Activated CD4-positive, alpha-beta T cell treated with anti-CD3 and anti-CD28 coated beads for 48 hours (primary cell): ENCODE results near the gene ISOC2.
"Not testable (repeated sequence)": the region's sequence is repeated elsewhere in the genome, so short reads cannot be mapped to it uniquely, and the experiment has no call there.

Source experiments
- DNase-seq: peaks from one replicate; pipeline ENCODE4 v3.0.0-alpha.2; 2020

Gene ISOC2

GRCh38 chr19:55456347-55456746, 5.1 kb downstream of the ISOC2 start:
- no peak for DNase-seq

GRCh38 chr19:55455576-55456235, 5.7 kb downstream of the ISOC2 start:
- DNase-seq = no peak

GRCh38 chr19:55454787-55455243, 6.6 kb downstream of the ISOC2 start:
- peak; percentile 69 for DNase-seq

- no peak for DNase-seq
Measured at GRCh38 chr19:55453511-55454260, 7.8 kb downstream of the ISOC2 start.

- peak; percentile 71 for DNase-seq
Measured at GRCh38 chr19:55452749-55453346, 8.6 kb downstream of the ISOC2 start.

- DNase-seq = no peak
Measured at GRCh38 chr19:55451965-55452748, 9.3 kb downstream of the ISOC2 start.

GRCh38 chr19:55451163-55451964, 10.1 kb downstream of the ISOC2 start:
- DNase-seq = no peak

GRCh38 chr19:55449469-55449868, 12.0 kb downstream of the ISOC2 start:
- DNase-seq = no peak

GRCh38 chr19:55448175-55448490, 13.3 kb downstream of the ISOC2 start:
- DNase-seq = not testable (repeated sequence)

GRCh38 chr19:55447421-55448174, 13.8 kb downstream of the ISOC2 start:
- DNase-seq = no peak

- DNase-seq = no peak
Measured at GRCh38 chr19:55446060-55446459, 15.4 kb downstream of the ISOC2 start.

- DNase-seq = no peak
Measured at GRCh38 chr19:55444646-55445045, 16.8 kb downstream of the ISOC2 start.

- DNase-seq = no peak
Measured at GRCh38 chr19:55443824-55444480, 17.5 kb downstream of the ISOC2 start.

GRCh38 chr19:55443045-55443823, 18.2 kb downstream of the ISOC2 start, which contains the start of gene SHISA7:
Gene SHISA7 (minus strand): TSS chr19:55443300. CDS start chr19:55442863, 437 bp downstream.
- DNase-seq = no peak

GRCh38 chr19:55442372-55442961, 19.0 kb downstream of the ISOC2 start:
- no peak for DNase-seq

GRCh38 chr19:55441692-55442321, 19.6 kb downstream of the ISOC2 start:
- peak; percentile 50 for DNase-seq

GRCh38 chr19:55441319-55441691, 20.1 kb downstream of the ISOC2 start:
- DNase-seq = no peak

- peak; percentile 37 for DNase-seq
Measured at GRCh38 chr19:55440411-55441105, 20.9 kb downstream of the ISOC2 start.

- no peak for DNase-seq
Measured at GRCh38 chr19:55439052-55439451, 22.4 kb downstream of the ISOC2 start.
